ENCODE measurements around the gene COBL. TPM values are rescaled to one million over a fixed set of nuclear protein-coding genes. Genes with fewer than 3 reads are reported as not detected.

COBL gene
- total RNA-seq, 1 experiment from 2014 or later, result 0.39 TPM

- ATAC-seq (no peak), DNase-seq (ENCODE audit: low read depth, low spot score) (no peak)
- in situ Hi-C loops (cut with HindIII; ENCODE audit: low pct_unique_long_range_greater_than_20kb, low sequenced_read_pairs), result no loop called here
- no peak overlapping the region for H3K4me3 ChIP-seq (ENCODE audit: low read depth in 2 of 2, low read length in 2 of 2)
- no peaks in the 10 kb centered on the region; the same call in 1 of the 2 replicates for H3K36me3 ChIP-seq (ENCODE audit: control insufficient read depth, insufficient read depth, low read length)
- BruUV-seq (replicated peaks), result no TSS peak
- H3K27me3 ChIP-seq (ENCODE audit: control insufficient read depth, insufficient read depth, low read length), result peaks cover 15% of the 10 kb centered on the region
- no peak for TF ChIP-seq SIN3A (IDR thresholded peaks at IDR 0.05; ENCODE audit: borderline replicate concordance, insufficient read depth, low read depth, low read length)
- no peak for TF ChIP-seq TCF7L2 (IDR thresholded peaks at IDR 0.05; ENCODE audit: low read depth, low read length)
- no peak for TF ChIP-seq REST (IDR thresholded peaks at IDR 0.05; ENCODE audit: insufficient read depth in 1 of 2, low read depth in 2 of 2, low read length in 1 of 2)
- TF ChIP-seq CTCF (IDR thresholded peaks at IDR 0.05), result no peak
- no peak for TF ChIP-seq POLR2AphosphoS5 (IDR thresholded peaks at IDR 0.05; ENCODE audit: low read depth, low read length)
- ChIA-PET POLR2A (no interaction called here), CTCF (no interaction called here)
- intact Hi-C loops (cut with micrococcal nuclease; ENCODE audit: unreplicated experiment), result no loop called here
- H3K4me1 ChIP-seq (ENCODE audit: control insufficient read depth, insufficient read depth, low read length), result no peaks in the 10 kb centered on the region; the same call in 1 of the 2 replicates
- H3K27ac ChIP-seq (ENCODE audit: low read length), result no peak overlapping the region
- no peaks in the 10 kb centered on the region for H3K9me3 ChIP-seq (ENCODE audit: control insufficient read depth, insufficient read depth, low read depth, low read length)
Observed at GRCh38 chr7:51313738-51314425, 2.7 kb downstream of the COBL start.

GRCh38 chr7:51312951-51313737 lies 3.5 kb downstream of the COBL start:
- DNase-seq (ENCODE audit: low read depth, low spot score) (no peak), ATAC-seq (no peak)
- POLR2A ChIA-PET, result no interaction called here
- intact Hi-C loops (cut with micrococcal nuclease; ENCODE audit: unreplicated experiment) (no loop called here), in situ Hi-C loops (cut with HindIII; ENCODE audit: low pct_unique_long_range_greater_than_20kb, low sequenced_read_pairs) (no loop called here)
- no peaks in the 10 kb centered on the region for H3K9me3 ChIP-seq (ENCODE audit: control insufficient read depth, insufficient read depth, low read depth, low read length)
- no peak for TF ChIP-seq TCF7L2 (IDR thresholded peaks at IDR 0.05; ENCODE audit: low read depth, low read length)
- no TSS peak for BruUV-seq (replicated peaks)
- peaks cover 15% of the 10 kb centered on the region for H3K27me3 ChIP-seq (ENCODE audit: control insufficient read depth, insufficient read depth, low read length)
- no peak overlapping the region for H3K4me3 ChIP-seq (ENCODE audit: low read depth in 2 of 2, low read length in 2 of 2)
- no peaks in the 10 kb centered on the region; the same call in 1 of the 2 replicates for H3K4me1 ChIP-seq (ENCODE audit: control insufficient read depth, insufficient read depth, low read length)
- CTCF ChIA-PET, result no interaction called here
- no peaks in the 10 kb centered on the region; the same call in 1 of the 2 replicates for H3K36me3 ChIP-seq (ENCODE audit: control insufficient read depth, insufficient read depth, low read length)
- no peak overlapping the region for H3K27ac ChIP-seq (ENCODE audit: low read length)

- Histone ChIP-seq H3K27ac (ENCODE audit: low read length) (no peak overlapping the region), H3K27me3 (ENCODE audit: control insufficient read depth, insufficient read depth, low read length) (peaks cover 15% of the 10 kb centered on the region), H3K4me3 (ENCODE audit: low read depth in 2 of 2, low read length in 2 of 2) (no peak overlapping the region), H3K9me3 (ENCODE audit: control insufficient read depth, insufficient read depth, low read depth, low read length) (no peaks in the 10 kb centered on the region), H3K4me1 (ENCODE audit: control insufficient read depth, insufficient read depth, low read length) (no peaks in the 10 kb centered on the region; the same call in 1 of the 2 replicates), H3K36me3 (ENCODE audit: control insufficient read depth, insufficient read depth, low read length) (no peaks in the 10 kb centered on the region; the same call in 1 of the 2 replicates)
- ATAC-seq (no peak), DNase-seq (ENCODE audit: low read depth, low spot score) (no peak)
- ChIA-PET POLR2A (no interaction called here), CTCF (no interaction called here)
- no TSS peak for BruUV-seq (replicated peaks)
- in situ Hi-C loops (cut with HindIII; ENCODE audit: low pct_unique_long_range_greater_than_20kb, low sequenced_read_pairs), result no loop called here
- intact Hi-C loops (cut with micrococcal nuclease; ENCODE audit: unreplicated experiment), result no loop called here
- TF ChIP-seq SIN3A (IDR thresholded peaks at IDR 0.05; ENCODE audit: borderline replicate concordance, insufficient read depth, low read depth, low read length) (no peak), REST (IDR thresholded peaks at IDR 0.05; ENCODE audit: insufficient read depth in 1 of 2, low read depth in 2 of 2, low read length in 1 of 2) (no peak), CTCF (IDR thresholded peaks at IDR 0.05) (no peak), POLR2AphosphoS5 (IDR thresholded peaks at IDR 0.05; ENCODE audit: low read depth, low read length) (no peak), TCF7L2 (IDR thresholded peaks at IDR 0.05; ENCODE audit: low read depth, low read length) (no peak)
Observed at GRCh38 chr7:51311166-51311565, 5.4 kb downstream of the COBL start.
